PFSK-1 (cell line): ENCODE measurements around the gene SKIC3.

Experiments used
- FOXP2 ChIP-seq: optimal IDR thresholded peaks from 2 replicates; pipeline ENCODE3; 2011; ENCODE audit warnings: borderline replicate concordance, control low read depth, inconsistent platforms; ENCODE audit not compliant: insufficient read depth; ENCODE audit errors: extremely low read length, extremely low read depth
- POLR2AphosphoS5 ChIP-seq: IDR thresholded peaks from 2 replicates; pipeline ENCODE4 v1.6.1; 2012; ENCODE audit warnings: low read depth, mild to moderate bottlenecking, control low read depth, low read length, moderate library complexity
- SIN3A ChIP-seq: IDR thresholded peaks from 2 replicates; pipeline ENCODE4 v1.6.1; 2012; ENCODE audit warnings: mild to moderate bottlenecking, low read length, moderate library complexity, borderline replicate concordance; ENCODE audit not compliant: insufficient read depth
- TAF1 ChIP-seq: IDR thresholded peaks from 2 replicates; pipeline ENCODE4 v1.6.1; 2012; ENCODE audit warnings: low read length, control low read depth, borderline replicate concordance; ENCODE audit not compliant: insufficient read depth
- TF ChIP-seq, protein P1 (sequence below), 2 experiments: IDR thresholded peaks; 2 replicates each; pipeline versions ENCODE4 v1.6.1 to v1.8.0; 2011 to 2012; ENCODE audit warnings: low read depth in 2 of 2, low read length in 2 of 2, control low read depth in 1 of 2, inconsistent platforms in 1 of 2, mild to moderate bottlenecking in 1 of 2, moderate library complexity in 1 of 2; ENCODE audit not compliant: insufficient read depth in 1 of 2

The SKIC3 gene

DNA sequence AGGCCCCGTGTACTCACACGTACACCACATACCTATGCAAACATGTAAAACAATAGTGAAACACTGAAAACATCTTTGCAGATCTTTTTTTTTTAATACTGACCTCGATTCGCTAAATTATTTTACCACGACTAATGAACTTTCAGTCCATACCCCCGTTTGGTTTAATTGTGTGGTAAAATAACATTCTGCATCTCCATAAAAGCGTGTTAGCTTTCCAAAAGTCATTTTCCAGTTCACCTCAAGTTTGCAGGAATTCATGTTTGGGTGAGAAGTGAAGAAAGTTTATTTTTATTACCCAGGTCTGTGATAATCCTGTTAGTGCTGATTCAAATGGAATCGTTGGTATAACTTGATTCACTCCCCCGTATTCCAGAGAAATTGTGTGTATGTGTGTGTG is 776 bp upstream of the SKIC3 start:
- TF ChIP-seq TAF1: no peak
- TF ChIP-seq, protein P1, sequence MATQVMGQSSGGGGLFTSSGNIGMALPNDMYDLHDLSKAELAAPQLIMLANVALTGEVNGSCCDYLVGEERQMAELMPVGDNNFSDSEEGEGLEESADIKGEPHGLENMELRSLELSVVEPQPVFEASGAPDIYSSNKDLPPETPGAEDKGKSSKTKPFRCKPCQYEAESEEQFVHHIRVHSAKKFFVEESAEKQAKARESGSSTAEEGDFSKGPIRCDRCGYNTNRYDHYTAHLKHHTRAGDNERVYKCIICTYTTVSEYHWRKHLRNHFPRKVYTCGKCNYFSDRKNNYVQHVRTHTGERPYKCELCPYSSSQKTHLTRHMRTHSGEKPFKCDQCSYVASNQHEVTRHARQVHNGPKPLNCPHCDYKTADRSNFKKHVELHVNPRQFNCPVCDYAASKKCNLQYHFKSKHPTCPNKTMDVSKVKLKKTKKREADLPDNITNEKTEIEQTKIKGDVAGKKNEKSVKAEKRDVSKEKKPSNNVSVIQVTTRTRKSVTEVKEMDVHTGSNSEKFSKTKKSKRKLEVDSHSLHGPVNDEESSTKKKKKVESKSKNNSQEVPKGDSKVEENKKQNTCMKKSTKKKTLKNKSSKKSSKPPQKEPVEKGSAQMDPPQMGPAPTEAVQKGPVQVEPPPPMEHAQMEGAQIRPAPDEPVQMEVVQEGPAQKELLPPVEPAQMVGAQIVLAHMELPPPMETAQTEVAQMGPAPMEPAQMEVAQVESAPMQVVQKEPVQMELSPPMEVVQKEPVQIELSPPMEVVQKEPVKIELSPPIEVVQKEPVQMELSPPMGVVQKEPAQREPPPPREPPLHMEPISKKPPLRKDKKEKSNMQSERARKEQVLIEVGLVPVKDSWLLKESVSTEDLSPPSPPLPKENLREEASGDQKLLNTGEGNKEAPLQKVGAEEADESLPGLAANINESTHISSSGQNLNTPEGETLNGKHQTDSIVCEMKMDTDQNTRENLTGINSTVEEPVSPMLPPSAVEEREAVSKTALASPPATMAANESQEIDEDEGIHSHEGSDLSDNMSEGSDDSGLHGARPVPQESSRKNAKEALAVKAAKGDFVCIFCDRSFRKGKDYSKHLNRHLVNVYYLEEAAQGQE (IDR thresholded peaks at IDR 0.05; ENCODE audit: insufficient read depth in 1 of 2, low read depth in 2 of 2, low read length in 2 of 2): no peak
- TF ChIP-seq POLR2AphosphoS5: no peak
- no peak for TF ChIP-seq FOXP2
- TF ChIP-seq SIN3A: no peak

DNA sequence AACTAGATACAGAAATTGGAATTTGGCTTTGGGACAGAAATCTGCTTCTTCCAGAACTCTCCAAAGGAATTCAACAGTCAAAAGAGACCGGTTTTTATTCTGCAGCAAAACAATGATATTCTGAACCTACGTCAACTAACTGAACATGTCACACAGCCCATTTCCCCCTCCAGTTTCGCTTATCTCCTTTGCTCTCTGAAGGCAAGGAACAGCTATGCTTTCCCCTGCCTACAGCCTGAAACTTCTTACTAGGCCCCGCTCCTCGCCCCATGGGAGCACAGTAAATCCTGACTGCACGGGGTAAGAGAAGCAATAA is 488 bp downstream of the SKIC3 start:
- TF ChIP-seq FOXP2 (no peak), POLR2AphosphoS5 (no peak), SIN3A (no peak), TAF1 (no peak)
- TF ChIP-seq, protein P1 (IDR thresholded peaks at IDR 0.05; ENCODE audit: insufficient read depth in 1 of 2, low read depth in 2 of 2, low read length in 2 of 2): no peak

DNA sequence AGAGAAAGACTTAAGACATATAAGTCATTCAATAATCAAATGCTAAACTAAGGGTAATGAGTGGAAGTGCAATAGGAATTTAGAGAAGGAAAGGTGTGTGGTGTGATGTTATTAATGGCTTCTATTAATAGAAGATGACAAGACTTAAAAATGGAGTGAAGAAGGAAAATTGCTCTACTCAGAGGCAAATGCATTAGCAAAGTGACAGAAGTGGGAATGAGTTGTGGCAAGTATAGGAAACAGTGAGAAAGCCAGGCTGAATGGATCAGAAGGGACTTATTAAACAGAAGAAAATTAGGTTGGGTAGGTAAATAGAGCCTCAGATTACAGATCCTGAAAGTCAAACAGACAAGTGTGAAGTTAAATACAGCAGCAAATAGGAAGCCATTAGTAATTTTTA is 5.7 kb downstream of the SKIC3 start:
- TF ChIP-seq, protein P1 (IDR thresholded peaks at IDR 0.05; ENCODE audit: insufficient read depth in 1 of 2, low read depth in 2 of 2, low read length in 2 of 2): no peak
- TF ChIP-seq FOXP2: no peak
- no peak for TF ChIP-seq POLR2AphosphoS5
- no peak for TF ChIP-seq TAF1
- TF ChIP-seq SIN3A: no peak

GRCh38 chr5:95543017-95543705 is 11.6 kb downstream of the SKIC3 start:
- TF ChIP-seq TAF1 (no peak), POLR2AphosphoS5 (no peak), FOXP2 (no peak), SIN3A (no peak)
- TF ChIP-seq, protein P1 (IDR thresholded peaks at IDR 0.05; ENCODE audit: insufficient read depth in 1 of 2, low read depth in 2 of 2, low read length in 2 of 2): no peak

DNA sequence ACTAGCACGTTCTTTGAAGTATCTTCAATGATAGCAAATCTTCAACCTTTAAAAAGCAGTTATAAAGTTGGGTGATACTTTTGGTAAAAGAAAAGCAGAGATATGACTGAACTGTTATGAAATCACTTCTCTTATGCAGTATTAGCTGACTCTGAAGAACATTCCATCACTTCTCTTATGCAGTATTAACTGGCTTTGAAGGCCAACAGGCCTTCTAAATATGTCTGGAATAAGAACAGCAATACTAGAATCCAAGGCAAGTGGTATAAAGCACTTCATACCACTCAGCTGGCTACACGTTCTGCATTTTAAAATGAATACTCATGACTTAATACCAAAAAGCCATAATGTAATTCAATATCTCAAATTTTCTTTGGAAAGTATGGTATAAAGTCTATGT is 17.3 kb downstream of the SKIC3 start:
- TF ChIP-seq TAF1 (no peak), POLR2AphosphoS5 (no peak), SIN3A (no peak), FOXP2 (no peak)
- TF ChIP-seq, protein P1 (IDR thresholded peaks at IDR 0.05; ENCODE audit: insufficient read depth in 1 of 2, low read depth in 2 of 2, low read length in 2 of 2): no peak
